ENCODE data around the gene SRSF7. TPM values are rescaled to one million over a fixed set of nuclear protein-coding genes. Genes with fewer than 3 reads are reported as not detected.
A peak's percentile ranks its signal among the peaks of the same experiment; 100 is the strongest.
"Not testable (repeated sequence)": the region's sequence is repeated elsewhere in the genome, so short reads cannot be mapped to it uniquely, and the experiment has no call there.

SRSF7 gene
- total and polyA plus RNA-seq, 5 experiments from 2014 or later: 164 to 291 (median 172) TPM

DNA sequence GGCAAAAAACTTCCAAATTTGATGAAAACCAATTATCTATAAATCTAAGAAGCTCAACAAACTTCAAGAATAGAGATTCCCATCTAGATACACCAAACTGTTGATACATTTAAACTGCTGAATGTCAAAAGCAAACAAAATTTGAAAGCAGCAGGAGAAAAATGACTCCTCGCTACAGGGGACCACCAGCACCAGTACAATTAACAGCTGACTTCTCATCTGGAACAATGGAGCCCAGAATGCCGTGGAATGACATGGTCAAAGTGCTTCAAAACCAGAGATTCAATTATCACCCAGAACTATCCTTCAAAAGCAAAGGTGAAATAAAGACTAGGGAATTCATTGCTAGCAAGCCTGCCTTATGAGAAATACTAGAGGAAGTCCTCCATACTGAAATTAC lies 11.6 kb downstream of the SRSF7 start:
- H3K36me3 Mint-ChIP-seq: peaks cover 0 to 60% (median 21%) of the 10 kb centered on the region in 3 donors
- peak overlapping the region in 6 of 10 donors; percentile 33 to 91 (median 72) for H3K27ac Mint-ChIP-seq
- no peak for ATAC-seq
- no peak overlapping the region for H3K4me3 Mint-ChIP-seq
- H3K4me1 Mint-ChIP-seq: peaks cover 11 to 28% (median 17%) of the 10 kb centered on the region in 4 donors
- no peaks in the 10 kb centered on the region for H3K9me3 Mint-ChIP-seq
- no peaks in the 10 kb centered on the region for H3K27me3 Mint-ChIP-seq
- POLR2A ChIA-PET: interaction anchor here (4.1 kb wide), 1 partner anchor 11 kb away, joined by 29 read pairs; the partner anchor contains the start of gene SRSF7
- no peak for DNase-seq

DNA sequence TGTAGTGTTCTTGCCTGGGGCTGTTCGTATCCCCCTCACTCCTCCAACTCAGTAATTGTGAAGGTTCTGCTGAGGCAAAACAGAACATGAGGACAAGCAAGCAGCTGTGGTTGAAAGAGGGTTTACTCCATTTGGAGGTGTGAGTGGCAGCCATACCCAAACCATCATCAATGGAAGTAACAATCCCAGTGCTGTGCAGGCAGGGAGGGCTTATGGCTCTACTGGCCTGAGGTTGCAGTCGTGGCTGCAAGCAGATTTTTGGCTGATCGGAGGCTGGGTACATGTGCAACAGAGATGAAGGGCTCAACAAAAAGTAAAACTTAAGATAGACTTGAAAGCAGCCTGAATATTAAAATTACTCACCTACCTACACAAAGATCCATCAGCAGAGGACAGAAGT lies 13.2 kb downstream of the SRSF7 start:
- POLR2A ChIA-PET: interaction anchor here (0.9 to 1.0 kb wide), 2 partner anchors 13 to 156 kb away, joined by 3 to 4 read pairs; partner anchors contain the start of gene SRSF7
- H3K27me3 Mint-ChIP-seq: no peaks in the 10 kb centered on the region

GRCh38 chr2:38737000-38737698 lies 14.0 kb downstream of the SRSF7 start:
- H3K27me3 Mint-ChIP-seq: not testable (repeated sequence)

More for the DNA sequence above, 13.2 kb downstream of the SRSF7 start:
- peaks cover 5 to 18% (median 12%) of the 10 kb centered on the region in 4 donors for H3K4me1 Mint-ChIP-seq
- peak overlapping the region in 6 of 10 donors; percentile 34 to 91 (median 62) for H3K27ac Mint-ChIP-seq
- H3K36me3 Mint-ChIP-seq: peaks cover 0 to 58% (median 15%) of the 10 kb centered on the region in 3 donors
- no peak overlapping the region for H3K4me3 Mint-ChIP-seq
- DNase-seq: no peak
- H3K9me3 Mint-ChIP-seq: no peaks in the 10 kb centered on the region
- no peak for ATAC-seq

DNA sequence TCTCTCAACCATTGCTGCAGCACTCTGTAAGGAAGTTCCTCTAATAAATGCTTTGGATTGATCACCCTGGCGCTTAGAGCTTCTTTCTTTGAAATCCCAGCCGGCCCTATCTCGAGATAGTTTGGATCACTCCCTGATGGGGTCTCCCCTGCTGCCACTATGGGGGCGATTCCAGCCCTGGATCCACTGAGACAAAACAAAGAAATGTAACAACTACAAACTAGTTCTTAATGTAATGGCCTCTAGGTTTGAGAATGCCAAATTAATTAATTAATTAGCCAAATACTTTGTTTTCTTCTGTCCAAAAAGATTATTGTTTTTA lies 15.2 kb downstream of the SRSF7 start:
- POLR2A ChIA-PET: interaction anchor here (1.4 kb wide), 1 partner anchor 14 kb away, joined by 3 read pairs; no protein-coding TSS in a partner anchor
- no peak overlapping the region for H3K4me3 Mint-ChIP-seq
- H3K9me3 Mint-ChIP-seq: no peaks in the 10 kb centered on the region
- ATAC-seq (peak in 1 of 2 donors; percentile 16), DNase-seq (no peak)
- H3K27ac Mint-ChIP-seq: peak overlapping the region in 5 of 10 donors; percentile 48 to 85 (median 63)
- peaks cover 5 to 14% (median 10%) of the 10 kb centered on the region in 4 donors for H3K4me1 Mint-ChIP-seq
- no peaks in the 10 kb centered on the region for H3K27me3 Mint-ChIP-seq
- peaks cover 0 to 56% (median 17%) of the 10 kb centered on the region in 3 donors for H3K36me3 Mint-ChIP-seq

More at GRCh38 chr2:38737000-38737698, 14.0 kb downstream of the SRSF7 start:
- not testable (repeated sequence) for H3K4me3 Mint-ChIP-seq, ATAC-seq, DNase-seq, H3K9me3 Mint-ChIP-seq
- POLR2A ChIA-PET: interaction anchor here (0.9 to 1.4 kb wide), 3 partner anchors 13 to 156 kb away, joined by 3 to 4 read pairs (median 3); partner anchors contain the start of gene SRSF7
- H3K27ac Mint-ChIP-seq: peak overlapping the region in 3 of 10 donors; percentile 46 to 91 (median 65)
- peaks cover 0 to 57% (median 13%) of the 10 kb centered on the region in 3 donors for H3K36me3 Mint-ChIP-seq
- H3K4me1 Mint-ChIP-seq: peaks cover 5 to 16% (median 12%) of the 10 kb centered on the region in 4 donors

GRCh38 chr2:38734299-38735058 lies 16.7 kb downstream of the SRSF7 start:
- POLR2A ChIA-PET: interaction anchor here (0.6 to 5.4 kb wide), 2 partner anchors 16 to 153 kb away, joined by 3 to 25 read pairs; partner anchors contain the start of gene SRSF7
- ATAC-seq: no peak
- Mint-ChIP-seq H3K9me3 (no peaks in the 10 kb centered on the region), H3K4me3 (no peak overlapping the region), H3K27ac (peak overlapping the region in 5 of 10 donors; percentile 44 to 79 (median 54)), H3K4me1 (peaks cover 1 to 18% (median 8%) of the 10 kb centered on the region in 4 donors), H3K27me3 (no peaks in the 10 kb centered on the region), H3K36me3 (peaks cover 0 to 66% (median 19%) of the 10 kb centered on the region in 3 donors)
- DNase-seq: no peak

GRCh38 chr2:38733300-38733971 lies 17.7 kb downstream of the SRSF7 start:
- Mint-ChIP-seq H3K27me3 (no peaks in the 10 kb centered on the region), H3K36me3 (peaks cover 0 to 58% (median 13%) of the 10 kb centered on the region in 3 donors), H3K9me3 (no peaks in the 10 kb centered on the region), H3K4me3 (no peak overlapping the region), H3K4me1 (peaks cover 0 to 13% (median 5%) of the 10 kb centered on the region in 4 donors), H3K27ac (peak overlapping the region in 1 of 10 donors; percentile 55)
- POLR2A ChIA-PET: interaction anchor here (5.4 kb wide), 1 partner anchor 17 kb away, joined by 25 read pairs; the partner anchor contains the start of gene SRSF7
- DNase-seq (no peak), ATAC-seq (no peak)

- ATAC-seq (no peak), DNase-seq (no peak)
- no peaks in the 10 kb centered on the region for H3K9me3 Mint-ChIP-seq
- H3K4me3 Mint-ChIP-seq: no peak overlapping the region
- H3K4me1 Mint-ChIP-seq: peaks cover 0 to 10% (median 3%) of the 10 kb centered on the region in 4 donors
- H3K27ac Mint-ChIP-seq: peak overlapping the region in 2 of 10 donors; percentile 7 to 58
- POLR2A ChIA-PET: interaction anchor here (0.6 to 5.4 kb wide), 2 partner anchors 19 to 74 kb away, joined by 3 to 25 read pairs; partner anchors contain the start of gene SRSF7
- H3K36me3 Mint-ChIP-seq: peaks cover 0 to 49% (median 9%) of the 10 kb centered on the region in 3 donors
- H3K27me3 Mint-ChIP-seq: no peaks in the 10 kb centered on the region
These were observed 19.4 kb downstream of the SRSF7 start for GRCh38 chr2:38731684-38732221.

DNA sequence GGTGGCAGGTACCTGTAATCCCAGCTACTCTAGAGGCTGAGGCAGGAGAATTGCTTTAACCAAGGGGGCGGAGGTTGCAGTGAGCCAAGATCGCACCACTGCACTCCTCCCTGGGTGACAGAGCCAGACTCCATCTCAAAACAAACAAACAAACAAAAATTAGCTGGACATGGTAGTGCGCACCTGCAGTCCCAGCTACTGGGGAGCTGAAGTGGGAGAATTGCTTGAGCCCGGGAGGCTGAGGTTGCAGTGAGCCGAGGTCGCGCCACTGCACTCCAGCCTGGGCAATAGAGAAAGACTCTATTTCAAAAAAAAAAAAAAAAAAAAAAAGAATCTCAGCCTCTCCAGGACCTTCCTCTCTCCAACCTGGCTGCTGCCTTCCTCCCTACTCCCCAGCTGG lies 20.1 kb downstream of the SRSF7 start:
- POLR2A ChIA-PET: interaction anchor here (0.6 to 5.4 kb wide), 2 partner anchors 20 to 73 kb away, joined by 3 to 25 read pairs; partner anchors contain the start of gene SRSF7

GRCh38 chr2:38728694-38729093 lies 22.5 kb downstream of the SRSF7 start:
- Mint-ChIP-seq H3K4me1 (peaks cover 0 to 8% (median 3%) of the 10 kb centered on the region in 4 donors), H3K36me3 (peaks cover 0 to 33% (median 9%) of the 10 kb centered on the region in 3 donors), H3K27ac (no peak overlapping the region), H3K27me3 (no peaks in the 10 kb centered on the region), H3K4me3 (no peak overlapping the region), H3K9me3 (no peaks in the 10 kb centered on the region)
- ATAC-seq: no peak
- DNase-seq: no peak
- POLR2A ChIA-PET: interaction anchor here (1.4 kb wide), 1 partner anchor 22 kb away, joined by 4 read pairs; the partner anchor contains the start of gene SRSF7

More for the DNA sequence above, 20.1 kb downstream of the SRSF7 start:
- peak overlapping the region in 1 of 10 donors; percentile 7 for H3K27ac Mint-ChIP-seq
- peaks cover 0 to 46% (median 9%) of the 10 kb centered on the region in 3 donors for H3K36me3 Mint-ChIP-seq
- H3K9me3 Mint-ChIP-seq: no peaks in the 10 kb centered on the region
- ATAC-seq (no peak), DNase-seq (no peak)
- H3K4me1 Mint-ChIP-seq: peaks cover 0 to 10% (median 3%) of the 10 kb centered on the region in 4 donors
- no peaks in the 10 kb centered on the region for H3K27me3 Mint-ChIP-seq
- no peak overlapping the region for H3K4me3 Mint-ChIP-seq

DNA sequence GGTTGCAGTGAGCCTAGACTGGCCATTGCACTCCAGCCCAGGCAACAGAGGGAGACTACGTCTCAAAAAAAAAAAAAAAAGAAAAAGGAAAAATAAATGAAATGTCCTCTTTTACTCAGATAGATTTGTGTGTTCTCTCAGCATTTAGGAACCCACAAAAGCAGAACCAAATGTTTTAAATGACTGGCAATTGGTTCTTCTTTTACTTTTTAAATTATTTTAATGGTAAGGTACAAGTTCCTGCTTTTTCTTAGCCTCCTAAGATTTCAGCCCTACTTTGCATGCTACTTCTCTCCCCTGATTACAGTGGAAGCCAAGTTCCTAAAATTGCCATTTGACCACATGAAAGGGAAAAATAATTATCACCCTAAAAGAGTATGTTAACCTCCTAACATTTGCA lies 23.5 kb downstream of the SRSF7 start:
- Mint-ChIP-seq H3K36me3 (peaks cover 0 to 28% (median 9%) of the 10 kb centered on the region in 3 donors), H3K27me3 (no peaks in the 10 kb centered on the region), H3K9me3 (no peaks in the 10 kb centered on the region), H3K27ac (no peak overlapping the region), H3K4me3 (no peak overlapping the region), H3K4me1 (peaks cover 6 to 12% (median 8%) of the 10 kb centered on the region in 4 donors)
- DNase-seq (no peak), ATAC-seq (no peak)
- POLR2A ChIA-PET: interaction anchor here (1.1 to 1.4 kb wide), 2 partner anchors 23 to 126 kb away, joined by 3 to 4 read pairs; partner anchors contain the start of genes HNRNPLL and SRSF7

- DNase-seq: no peak
- Mint-ChIP-seq H3K36me3 (peaks cover 0 to 8% (median 5%) of the 10 kb centered on the region in 3 donors), H3K27me3 (no peaks in the 10 kb centered on the region), H3K4me1 (peaks cover 10 to 26% (median 23%) of the 10 kb centered on the region in 4 donors), H3K27ac (peak overlapping the region in 4 of 10 donors; percentile 39 to 74 (median 52)), H3K4me3 (no peak overlapping the region), H3K9me3 (peaks cover 0 to 3% (median 0%) of the 10 kb centered on the region in 9 donors)
- POLR2A ChIA-PET: interaction anchor here (1.9 kb wide), 1 partner anchor 141 kb away, joined by 4 read pairs; no protein-coding TSS in a partner anchor
- no peak for ATAC-seq
These were observed 28.0 kb downstream of the SRSF7 start for GRCh38 chr2:38723173-38723572.
